ENCODE data around the gene LRRTM2. TPM values are rescaled to one million over a fixed set of nuclear protein-coding genes. Genes with fewer than 3 reads are reported as not detected.

Gene LRRTM2
- total and polyA plus RNA-seq, 4 donors, result 0.08 to 0.71 (median 0.24) TPM; not detected in 1

GRCh38 chr5:138912093-138912492 lies 37.0 kb upstream of the LRRTM2 start:
- Histone ChIP-seq H3K27ac (ENCODE audit: low read depth in 1 of 2, low read length in 2 of 2) (no peak overlapping the region), H3K27me3 (ENCODE audit: control insufficient read depth in 4 of 4, insufficient read depth in 4 of 4, low read length in 3 of 4) (no peaks in the 10 kb centered on the region), H3K4me3 (ENCODE audit: low read depth in 1 of 3, low read length in 3 of 3) (no peak overlapping the region), H3K4me1 (ENCODE audit: control insufficient read depth in 4 of 4, insufficient read depth in 4 of 4, low read length in 3 of 4) (no peaks in the 10 kb centered on the region), H3K9me3 (ENCODE audit: control insufficient read depth in 4 of 4, low read length in 3 of 4) (no peaks in the 10 kb centered on the region), H3K36me3 (ENCODE audit: control insufficient read depth in 4 of 4, insufficient read depth in 3 of 4, low read depth in 1 of 4, low read length in 3 of 4) (peaks cover 0 to 3% (median 2%) of the 10 kb centered on the region in 4 donors), H3K9ac (ENCODE audit: low read depth in 1 of 2, low read length in 2 of 2) (no peak overlapping the region)
- no peak for DNase-seq (ENCODE audit: low spot score)
- TF ChIP-seq FOXA2 (IDR thresholded peaks at IDR 0.05) (no peak), FOXA1 (IDR thresholded peaks at IDR 0.05) (no peak), GABPA (IDR thresholded peaks at IDR 0.05 in 1 of 2, conservative IDR thresholded peaks at IDR 0.05 in 1 of 2) (no peak), SP1 (IDR thresholded peaks at IDR 0.05) (no peak), HNF4A (conservative IDR thresholded peaks at IDR 0.05) (no peak), HNF4G (IDR thresholded peaks at IDR 0.05) (no peak), REST (IDR thresholded peaks at IDR 0.05) (no peak), TAF1 (conservative IDR thresholded peaks at IDR 0.05) (no peak), YY1 (IDR thresholded peaks at IDR 0.05) (no peak), RXRA (IDR thresholded peaks at IDR 0.05) (no peak), NR2F2 (IDR thresholded peaks at IDR 0.05) (no peak)
- TF ChIP-seq, protein P1, sequence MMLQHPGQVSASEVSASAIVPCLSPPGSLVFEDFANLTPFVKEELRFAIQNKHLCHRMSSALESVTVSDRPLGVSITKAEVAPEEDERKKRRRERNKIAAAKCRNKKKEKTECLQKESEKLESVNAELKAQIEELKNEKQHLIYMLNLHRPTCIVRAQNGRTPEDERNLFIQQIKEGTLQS (IDR thresholded peaks at IDR 0.05), result no peak
- 87% methylated on average over 4 of the region's 4 CpGs for WGBS

GRCh38 chr5:138911441-138911840 lies 36.3 kb upstream of the LRRTM2 start:
- TF ChIP-seq JUND (IDR thresholded peaks at IDR 0.05) (no peak), NR2F2 (IDR thresholded peaks at IDR 0.05) (no peak), YY1 (IDR thresholded peaks at IDR 0.05) (no peak), RXRA (IDR thresholded peaks at IDR 0.05) (no peak), RAD21 (IDR thresholded peaks at IDR 0.05) (no peak), SP1 (IDR thresholded peaks at IDR 0.05) (no peak)
- TF ChIP-seq, protein P1 (IDR thresholded peaks at IDR 0.05), result no peak
- H3K4me3 ChIP-seq (ENCODE audit: low read depth in 1 of 3, low read length in 3 of 3), result no peak overlapping the region
- no peaks in the 10 kb centered on the region for H3K27me3 ChIP-seq (ENCODE audit: control insufficient read depth in 4 of 4, insufficient read depth in 4 of 4, low read length in 3 of 4)
- H3K9me3 ChIP-seq (ENCODE audit: control insufficient read depth in 4 of 4, low read length in 3 of 4), result no peaks in the 10 kb centered on the region
- H3K9ac ChIP-seq (ENCODE audit: low read depth in 1 of 2, low read length in 2 of 2), result no peak overlapping the region
- H3K27ac ChIP-seq (ENCODE audit: low read depth in 1 of 2, low read length in 2 of 2), result no peak overlapping the region
- no peak for DNase-seq (ENCODE audit: low spot score)
- H3K4me1 ChIP-seq (ENCODE audit: control insufficient read depth in 4 of 4, insufficient read depth in 4 of 4, low read length in 3 of 4), result no peaks in the 10 kb centered on the region
- peaks cover under 1 to 7% (median 4%) of the 10 kb centered on the region in 4 donors for H3K36me3 ChIP-seq (ENCODE audit: control insufficient read depth in 4 of 4, insufficient read depth in 3 of 4, low read depth in 1 of 4, low read length in 3 of 4)

DNA sequence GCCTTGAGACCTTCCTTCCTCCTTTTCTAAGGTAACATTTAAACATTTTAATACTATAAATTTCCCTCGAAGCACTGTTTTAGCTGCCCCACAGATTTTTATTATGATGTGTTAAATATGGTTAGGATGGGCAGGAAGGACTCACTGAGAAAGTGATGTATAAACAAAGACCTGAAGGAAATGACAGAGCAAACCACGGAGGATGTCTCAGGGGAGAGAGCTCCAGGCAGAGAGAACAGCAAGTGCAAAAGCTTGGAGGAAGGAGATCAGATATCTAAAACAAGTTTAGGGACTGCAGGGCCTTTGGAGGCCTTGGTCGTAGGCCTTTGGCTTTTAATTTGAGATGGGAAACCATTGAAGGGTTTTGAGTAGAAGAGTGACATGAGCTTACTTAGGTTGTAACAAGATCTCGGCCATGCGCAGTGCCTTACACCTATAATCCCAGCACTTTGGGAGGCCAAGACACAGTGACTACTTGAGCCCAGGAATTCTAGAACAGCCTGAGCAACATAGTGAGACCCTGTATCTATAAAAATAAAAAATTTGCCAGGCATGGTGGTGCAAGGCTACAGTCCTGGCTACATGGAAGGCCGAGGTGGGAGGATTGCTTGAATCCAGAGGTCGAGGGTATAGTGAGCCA lies 35.5 kb upstream of the LRRTM2 start:
- no peaks in the 10 kb centered on the region for H3K4me1 ChIP-seq (ENCODE audit: control insufficient read depth in 4 of 4, insufficient read depth in 4 of 4, low read length in 3 of 4)
- H3K9me3 ChIP-seq (ENCODE audit: control insufficient read depth in 4 of 4, low read length in 3 of 4), result no peaks in the 10 kb centered on the region
- no peak overlapping the region for H3K4me3 ChIP-seq (ENCODE audit: low read depth in 1 of 3, low read length in 3 of 3)
- no peaks in the 10 kb centered on the region for H3K27me3 ChIP-seq (ENCODE audit: control insufficient read depth in 4 of 4, insufficient read depth in 4 of 4, low read length in 3 of 4)
- WGBS, result 94% methylated on average over 7 of the region's 7 CpGs
- no peak overlapping the region for H3K27ac ChIP-seq (ENCODE audit: low read depth in 1 of 2, low read length in 2 of 2)
- no peak for DNase-seq (ENCODE audit: low spot score)
- H3K9ac ChIP-seq (ENCODE audit: low read depth in 1 of 2, low read length in 2 of 2), result no peak overlapping the region
- H3K36me3 ChIP-seq (ENCODE audit: control insufficient read depth in 4 of 4, insufficient read depth in 3 of 4, low read depth in 1 of 4, low read length in 3 of 4), result peaks cover 6 to 14% (median 8%) of the 10 kb centered on the region in 4 donors
- TF ChIP-seq MAX (IDR thresholded peaks at IDR 0.05) (no peak), FOXA2 (IDR thresholded peaks at IDR 0.05) (no peak), RAD21 (IDR thresholded peaks at IDR 0.05) (no peak), RXRA (IDR thresholded peaks at IDR 0.05) (no peak), YY1 (IDR thresholded peaks at IDR 0.05) (no peak), NR2F2 (IDR thresholded peaks at IDR 0.05) (no peak), EGR1 (IDR thresholded peaks at IDR 0.05; ENCODE audit: low read depth in 2 of 2) (no peak), CTCF (IDR thresholded peaks at IDR 0.05; ENCODE audit: low read depth, low read length, missing input control) (no peak), FOXA1 (IDR thresholded peaks at IDR 0.05) (no peak), TAF1 (conservative IDR thresholded peaks at IDR 0.05) (no peak), HNF4A (conservative IDR thresholded peaks at IDR 0.05) (no peak), ZBTB33 (IDR thresholded peaks at IDR 0.05) (no peak), SP1 (IDR thresholded peaks at IDR 0.05) (no peak), JUND (IDR thresholded peaks at IDR 0.05) (no peak), HNF4G (IDR thresholded peaks at IDR 0.05) (no peak), GABPA (IDR thresholded peaks at IDR 0.05 in 1 of 2, conservative IDR thresholded peaks at IDR 0.05 in 1 of 2) (no peak)
- TF ChIP-seq, protein P1 (IDR thresholded peaks at IDR 0.05), result no peak

Measured in liver (tissue), 9 donors.